Measurements from ENCODE around the gene CD82. TPM values are rescaled to one million over a fixed set of nuclear protein-coding genes. Genes with fewer than 3 reads are reported as not detected.

The CD82 gene
- total RNA-seq, 6 experiments from 2014 or later: 18.9 to 69.4 (median 48.6) TPM

GRCh38 chr11:44561275-44561805, 4.1 kb upstream of the CD82 start:
- Histone ChIP-seq H3K27ac (no peak overlapping the region), H3K27me3 (no peaks in the 10 kb centered on the region), H3K9me3 (no peaks in the 10 kb centered on the region), H3K4me1 (peaks cover 0 to 27% (median 12%) of the 10 kb centered on the region in 4 donors), H3K4me3 (no peak overlapping the region), H3K36me3 (no peaks in the 10 kb centered on the region)
- ATAC-seq (no peak), DNase-seq (no peak)
- 93% methylated on average over 2 of the region's 3 CpGs for WGBS (ENCODE audit: insufficient coverage, low coverage, low lambda C conversion rate, missing lambda C conversion rate)
- no peak for TF ChIP-seq POLR2A (IDR thresholded peaks at IDR 0.05)
- TF ChIP-seq CTCF (IDR thresholded peaks at IDR 0.05): no peak
- intact Hi-C loops (cut with DNase I): no loop called here

- H3K27me3 ChIP-seq: no peaks in the 10 kb centered on the region
- ATAC-seq (no peak), DNase-seq (no peak)
- H3K36me3 ChIP-seq: no peaks in the 10 kb centered on the region
- TF ChIP-seq POLR2A (IDR thresholded peaks at IDR 0.05) (no peak), CTCF (IDR thresholded peaks at IDR 0.05) (no peak)
- H3K9me3 ChIP-seq: no peaks in the 10 kb centered on the region
- intact Hi-C loops (cut with DNase I): no loop called here
- no peak overlapping the region for H3K4me3 ChIP-seq
- no peak overlapping the region for H3K27ac ChIP-seq
- H3K4me1 ChIP-seq: peaks cover 0 to 23% (median 9%) of the 10 kb centered on the region in 4 donors
- WGBS (ENCODE audit: insufficient coverage, low coverage, low lambda C conversion rate, missing lambda C conversion rate): 92% methylated on average over 6 of the region's 8 CpGs
These were observed 3.3 kb upstream of the CD82 start for GRCh38 chr11:44561964-44562734.

GRCh38 chr11:44562845-44563460, 2.5 kb upstream of the CD82 start:
- ATAC-seq (no peak), DNase-seq (no peak)
- H3K4me1 ChIP-seq: peaks cover 0 to 18% (median 6%) of the 10 kb centered on the region in 4 donors
- no peak overlapping the region for H3K27ac ChIP-seq
- 73% methylated on average over 4 of the region's 5 CpGs for WGBS (ENCODE audit: insufficient coverage, low coverage, low lambda C conversion rate, missing lambda C conversion rate)
- no peaks in the 10 kb centered on the region for H3K27me3 ChIP-seq
- no peak overlapping the region for H3K4me3 ChIP-seq
- no peaks in the 10 kb centered on the region for H3K9me3 ChIP-seq
- TF ChIP-seq CTCF (IDR thresholded peaks at IDR 0.05) (no peak), POLR2A (IDR thresholded peaks at IDR 0.05) (no peak)
- no peaks in the 10 kb centered on the region for H3K36me3 ChIP-seq
- intact Hi-C loops (cut with DNase I): no loop called here

GRCh38 chr11:44563711-44564110, 1.8 kb upstream of the CD82 start:
- Histone ChIP-seq H3K9me3 (no peaks in the 10 kb centered on the region), H3K27me3 (no peaks in the 10 kb centered on the region), H3K27ac (peak overlapping the region in 2 of 3 donors; percentile 93 to 98), H3K36me3 (no peaks in the 10 kb centered on the region), H3K4me1 (peaks cover 0 to 18% (median 8%) of the 10 kb centered on the region in 4 donors), H3K4me3 (no peak overlapping the region)
- no peak for ATAC-seq
- intact Hi-C loops (cut with DNase I): no loop called here
- WGBS (ENCODE audit: insufficient coverage, low coverage, low lambda C conversion rate, missing lambda C conversion rate): 85% methylated on average over 3 of the region's 6 CpGs
- no peak for TF ChIP-seq POLR2A (IDR thresholded peaks at IDR 0.05)
- no peak for TF ChIP-seq CTCF (IDR thresholded peaks at IDR 0.05)
- DNase-seq: no peak

Measured in right lobe of liver (tissue), 6 donors.